B cell (primary cell): ENCODE data around the gene ANKRD9. TPM values are rescaled to one million over a fixed set of nuclear protein-coding genes. Genes with fewer than 3 reads are reported as not detected.

Experiments
- ATAC-seq: fragments of 200-7000 bp; cut with Tn5 transposase; one replicate; pipeline ENCODE4 v1.10.0; 2021; ENCODE audit warnings: low read depth, mild to moderate bottlenecking, moderate number of reproducible peaks, moderate library complexity
- CTCF ChIA-PET: fragments of 350-600 bp; sonication (Branson Sonifier 250); formaldehyde crosslinking; loops from one replicate; lab custom pipeline; 2021; ENCODE audit warnings: antibody characterized with exemption, inconsistent platforms; lab: Charles Lee
- POLR2A ChIA-PET: fragments of 350-600 bp; sonication (Branson Sonifier 250); formaldehyde crosslinking; loops from one replicate; lab custom pipeline; 2021; ENCODE audit warnings: antibody characterized with exemption; lab: Charles Lee
- DNase-seq: peaks from one replicate; pipeline ENCODE4 v3.0.0; 2013
- H2AFZ ChIP-seq: 2 replicates; pipeline ENCODE4 v1.6.1; 2012; ENCODE audit warnings: mild to moderate bottlenecking, low read depth, low read length; ENCODE audit not compliant: insufficient read depth, poor library complexity, severe bottlenecking
- H3K27ac ChIP-seq, 2 donors: 1 replicate in 1 of 2; 2 replicates in 1 of 2; pipeline ENCODE4 v1.5.1; 2012 to 2013; ENCODE audit warnings: low read length in 2 of 2, mild to moderate bottlenecking in 2 of 2, moderate library complexity in 1 of 2
- H3K27me3 ChIP-seq, 4 experiments: fragments of 200-600 bp in 1 of 4; sonication (generic) in 1 of 4; replicated peaks in 1 of 4; 1 replicate in 2 of 4; 2 replicates in 2 of 4; pipeline versions ENCODE4 v1.6.1 to v1.7.0; 2013 to 2016; ENCODE audit warnings: low read length in 3 of 4, mild to moderate bottlenecking in 2 of 4, mixed read lengths in 1 of 4, moderate library complexity in 1 of 4; ENCODE audit not compliant: insufficient read depth in 4 of 4, control insufficient read depth in 3 of 4; ENCODE audit errors: control extremely low read depth in 1 of 4
- H3K36me3 ChIP-seq, 2 experiments: replicated peaks in 1 of 2; 1 replicate in 1 of 2; 2 replicates in 1 of 2; pipeline versions ENCODE4 v1.6.1 to v1.7.1; 2013; ENCODE audit warnings: low read length in 1 of 2; ENCODE audit not compliant: insufficient read depth in 2 of 2, control insufficient read depth in 1 of 2; ENCODE audit errors: control extremely low read depth in 1 of 2, extremely low read depth in 1 of 2
- H3K4me1 ChIP-seq, 2 donors: fragments of 200-600 bp in 1 of 2; sonication (generic) in 1 of 2; 1 replicate in 1 of 2; 2 replicates in 1 of 2; pipeline versions ENCODE4 v1.5.1 to v1.6.1; 2013 to 2017; ENCODE audit warnings: low read length in 2 of 2; ENCODE audit not compliant: control insufficient read depth in 2 of 2, insufficient read depth in 2 of 2
- H3K4me2 ChIP-seq: replicated peaks from 2 replicates; pipeline ENCODE3; 2012; ENCODE audit warnings: mild to moderate bottlenecking, low read depth, low read length; ENCODE audit not compliant: poor library complexity, severe bottlenecking
- H3K4me3 ChIP-seq, 5 experiments: fragments of 200-600 bp in 1 of 5; sonication (generic) in 1 of 5; 1 replicate in 3 of 5; 2 replicates in 2 of 5; pipeline versions ENCODE4 v1.5.1 to v1.7.0; 2011 to 2016; ENCODE audit warnings: low read length in 4 of 5, mild to moderate bottlenecking in 4 of 5, low read depth in 2 of 5, control low read depth in 1 of 5, moderate library complexity in 1 of 5; ENCODE audit not compliant: insufficient read depth in 1 of 5; ENCODE audit errors: control extremely low read depth in 1 of 5, extremely low read depth in 1 of 5
- H3K79me2 ChIP-seq: fragments of 200-600 bp; sonication (generic); one replicate; pipeline ENCODE4 v1.6.0; 2016; ENCODE audit warnings: low read length; ENCODE audit not compliant: control insufficient read depth, insufficient read depth
- H3K9ac ChIP-seq: fragments of 200-600 bp; sonication (generic); 2 replicates; pipeline ENCODE4 v1.6.1; 2017; ENCODE audit warnings: mild to moderate bottlenecking, low read length, moderate library complexity
- H3K9me3 ChIP-seq, 3 donors: one replicate each; pipeline versions ENCODE4 v1.6.1 to v1.7.1; 2013; ENCODE audit warnings: low read length in 2 of 3; ENCODE audit not compliant: control insufficient read depth in 2 of 3, insufficient read depth in 1 of 3; ENCODE audit errors: control extremely low read depth in 1 of 3
- H4K20me1 ChIP-seq: 2 replicates; pipeline ENCODE4 v1.6.0; 2012; ENCODE audit warnings: mild to moderate bottlenecking, low read length; ENCODE audit not compliant: insufficient read depth, control insufficient read depth, poor library complexity, severe bottlenecking
- H3K27ac Mint-ChIP-seq: one replicate; pipeline ENCODE4 v1.8.0; 2021; ENCODE audit warnings: mixed read lengths
- H3K27me3 Mint-ChIP-seq: one replicate; pipeline ENCODE4 v1.8.0; 2021; ENCODE audit warnings: mixed read lengths
- H3K4me1 Mint-ChIP-seq: one replicate; pipeline ENCODE4 v1.8.0; 2021; ENCODE audit warnings: mixed read lengths
- H3K4me3 Mint-ChIP-seq: one replicate; pipeline ENCODE4 v1.8.0; 2021; ENCODE audit warnings: mixed read lengths
- H3K9me3 Mint-ChIP-seq: one replicate; pipeline ENCODE4 v1.8.0; 2022; ENCODE audit warnings: mixed read lengths; ENCODE audit not compliant: insufficient read depth
- CTCF ChIP-seq: fragments of 200-600 bp; IDR thresholded peaks from one replicate; pipeline ENCODE4 v1.8.0; 2022; ENCODE audit warnings: antibody characterized with exemption, mild to moderate bottlenecking
- EZH2 ChIP-seq: IDR thresholded peaks from 2 replicates; pipeline ENCODE4 v1.6.1; 2012; ENCODE audit warnings: borderline replicate concordance, low read depth, mild to moderate bottlenecking, moderate library complexity, low read length; ENCODE audit not compliant: insufficient read depth, poor library complexity, severe bottlenecking
- WGBS: methylation state at CpG from one replicate; pipeline ENCODE4 v1.1.5; 2013; ENCODE audit warnings: missing lambda C conversion rate; ENCODE audit not compliant: insufficient coverage; 5-methylcytosine and 5-hydroxymethylcytosine counted together
- intact Hi-C: fragments of 100-400 bp; cut with micrococcal nuclease; formaldehyde crosslinking; loops from one replicate; pipeline ENCODE4 v1.10.0; 2022
- polyA plus RNA-seq: library from polyadenylated mRNA; depleted of rRNA; stranded (reverse); fragments of >200 nt; gene quantifications from 2 replicates; pipeline ENCODE4 v1.2.3, GENCODE V29; 2012
- total RNA-seq, 2 donors: library from RNA; stranded (reverse); fragments of 120-200 nt in 1 of 2; gene quantifications; 1 replicate in 1 of 2; 2 replicates in 1 of 2; pipeline versions ENCODE4 v1.2.3 to v1.2.4, GENCODE V29; 2013 to 2022

Gene ANKRD9
- total and polyA plus RNA-seq, 2 donors (not counting 1 experiment from before 2014, with no cell fraction given) = 1.4 to 1.5 TPM

- H3K27me3 ChIP-seq = no peaks in the 10 kb centered on the region
- Mint-ChIP-seq H3K9me3 (no peaks in the 10 kb centered on the region), H3K4me3 (peak overlapping the region; percentile 95), H3K27me3 (no peaks in the 10 kb centered on the region), H3K4me1 (peaks cover 37% of the 10 kb centered on the region), H3K27ac (peak overlapping the region; percentile 98)
- ATAC-seq (no peak), DNase-seq (peak; percentile 29)
- no peaks in the 10 kb centered on the region for H3K9me3 ChIP-seq
- TF ChIP-seq EZH2 (no peak), CTCF (no peak)
- CTCF ChIA-PET = interaction anchor here (0.7 to 3.1 kb wide), 9 partner anchors 11 to 296 kb away, joined by 3 to 32 read pairs (median 7); no protein-coding TSS in a partner anchor
- no peak overlapping the region for H3K4me3 ChIP-seq
- 89% methylated on average over 11 of the region's 12 CpGs for WGBS
- intact Hi-C loops = loop anchor here (2.0 to 10.0 kb wide), 2 partner anchors 29 to 169 kb away; no protein-coding TSS in a partner anchor
- H3K79me2 ChIP-seq = no peaks in the 10 kb centered on the region
- H3K36me3 ChIP-seq = no peaks in the 10 kb centered on the region
- no peaks in the 10 kb centered on the region for H4K20me1 ChIP-seq
- H3K4me2 ChIP-seq = peak overlapping the region; percentile 91
- peaks cover 19 to 36% of the 10 kb centered on the region in 2 donors for H3K4me1 ChIP-seq
- POLR2A ChIA-PET = interaction anchor here (0.6 kb wide), 2 partner anchors 209 to 614 kb away, joined by 3 to 4 read pairs; no protein-coding TSS in a partner anchor
- no peak overlapping the region for H3K27ac ChIP-seq
- no peak overlapping the region for H2AFZ ChIP-seq
- no peak overlapping the region for H3K9ac ChIP-seq
These were observed 16.4 kb upstream of the ANKRD9 start for GRCh38 chr14:102525929-102526497.
